Stimulated activated CD4-positive, alpha-beta T cell treated with anti-CD3 and anti-CD28 coated beads, Interleukin-12 subunit alpha, Interleukin-12 subunit beta, amount 100 ng/mL, for 48 hours (primary cell): ENCODE results near the gene ZNF516.

Source experiments
- DNase-seq, 3 donors: peaks; one replicate each; pipeline ENCODE4 v3.0.0-alpha.2; 2020; ENCODE audit warnings: low read depth in 2 of 3, low spot score in 1 of 3

ZNF516 gene

DNA sequence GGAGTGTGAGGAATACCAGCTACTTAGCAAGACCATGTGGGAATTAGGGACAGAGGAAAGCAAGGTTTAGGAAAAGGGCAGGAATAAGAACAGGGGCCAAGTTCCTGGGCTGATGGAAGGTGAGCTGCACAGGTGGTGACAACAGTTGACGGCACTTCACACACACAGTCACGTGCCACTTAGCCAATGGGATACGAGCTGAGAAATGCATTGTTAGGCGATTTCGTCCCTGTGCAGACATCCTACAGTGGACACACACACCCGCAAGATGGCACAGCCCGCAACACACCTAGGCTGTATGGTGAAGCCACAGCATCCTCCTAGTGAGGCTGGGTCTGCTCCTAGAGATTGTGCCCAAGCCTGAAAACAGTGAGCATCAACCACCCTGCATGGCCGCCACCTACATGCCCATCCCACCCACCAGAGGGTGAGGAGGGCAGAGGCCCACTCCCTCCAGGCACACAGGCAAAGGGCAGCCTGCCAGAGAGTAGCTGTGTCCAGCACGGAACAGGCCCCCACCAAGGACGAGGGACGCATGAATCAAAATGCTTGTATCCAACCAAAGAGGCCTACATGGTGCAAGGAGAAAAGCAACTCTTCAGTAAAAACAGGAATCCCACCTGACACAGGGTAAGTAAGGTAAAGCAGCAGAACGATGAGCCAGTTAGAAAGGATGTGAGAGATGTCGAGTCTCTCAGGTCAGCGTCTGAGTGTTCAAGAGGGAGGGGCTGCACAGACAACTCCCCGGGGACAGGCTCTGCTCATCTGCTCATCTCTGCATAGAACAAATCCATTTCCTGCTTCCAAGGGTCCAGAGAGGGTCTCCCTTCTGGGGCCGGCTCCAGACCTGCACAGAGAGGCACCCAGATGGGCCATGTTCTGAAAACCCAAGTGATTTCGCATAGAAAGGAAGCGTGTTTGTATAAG is 51.3 kb downstream of the ZNF516 start:
- no peak for DNase-seq

- no peak for DNase-seq
Observed at GRCh38 chr18:76442413-76443171, 52.5 kb downstream of the ZNF516 start.

DNA sequence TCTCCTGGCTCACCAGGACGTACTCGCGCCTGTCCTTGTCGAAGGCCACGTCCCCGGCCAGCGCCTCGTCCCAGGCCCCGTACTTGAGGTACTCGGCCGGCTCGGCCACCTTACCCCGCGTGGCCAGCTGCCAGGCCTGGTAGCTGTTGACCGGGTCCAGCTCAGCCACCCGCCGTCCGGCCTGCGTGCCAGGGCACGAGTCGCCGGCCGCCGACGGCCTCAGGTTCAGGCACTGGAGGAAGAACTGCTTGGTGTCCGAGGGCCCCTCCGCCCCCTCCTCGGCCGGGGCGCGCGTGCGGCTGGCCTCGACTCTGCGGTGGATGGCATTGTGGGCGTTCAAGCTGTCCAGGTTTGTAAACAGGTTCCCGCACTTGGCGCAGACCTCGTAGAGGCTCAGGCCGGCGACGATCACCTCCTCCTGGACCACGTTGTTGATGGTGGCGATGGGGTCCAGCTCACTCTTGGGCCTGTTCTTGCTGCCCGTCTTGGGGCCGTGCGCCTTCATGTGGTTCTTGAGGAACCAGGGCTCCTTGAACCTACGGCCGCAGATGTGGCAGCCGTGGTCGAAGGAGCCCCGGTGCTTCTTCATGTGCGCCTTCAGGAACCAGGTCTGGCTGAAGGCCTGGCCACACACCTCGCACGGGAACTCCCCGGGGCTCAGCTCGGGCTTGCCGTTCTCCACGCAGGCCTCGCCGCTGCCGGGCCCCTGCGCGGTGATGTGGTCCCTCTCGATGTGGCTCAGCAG is 53.2 kb downstream of the ZNF516 start:
- DNase-seq: no peak

DNA sequence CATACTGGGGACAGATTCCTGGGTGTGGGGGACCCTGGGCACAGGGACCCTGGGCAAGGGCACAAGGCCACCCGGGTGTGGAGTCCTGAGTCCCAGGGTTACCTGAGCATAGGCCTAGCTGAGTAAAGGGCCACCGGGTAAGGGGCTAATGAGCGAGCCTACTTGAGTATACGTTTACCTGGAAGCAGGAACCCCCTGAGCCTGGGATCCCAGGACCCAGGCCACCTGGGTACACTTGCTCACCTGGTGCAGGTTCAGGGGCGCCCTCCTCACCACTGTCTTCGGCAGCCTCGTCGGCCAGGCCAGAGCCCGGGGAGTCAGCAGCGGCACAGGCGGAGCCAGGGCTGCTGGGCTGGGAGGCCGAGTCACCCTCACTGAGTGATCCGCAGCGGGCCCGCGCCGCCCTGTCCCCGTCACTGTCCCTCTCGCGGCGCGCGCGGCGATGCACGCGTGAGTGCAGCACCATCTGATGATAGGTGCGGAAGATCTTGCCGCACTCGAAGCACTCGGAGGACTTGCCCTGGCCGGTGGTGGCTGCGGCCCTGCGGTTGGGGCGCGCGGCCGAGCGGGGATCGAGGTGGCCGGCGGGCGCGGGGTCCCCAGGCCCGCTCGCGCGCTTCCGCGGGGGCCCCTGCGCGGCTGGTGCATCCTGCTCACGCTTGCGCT is 53.9 kb downstream of the ZNF516 start:
- DNase-seq: no peak

DNA sequence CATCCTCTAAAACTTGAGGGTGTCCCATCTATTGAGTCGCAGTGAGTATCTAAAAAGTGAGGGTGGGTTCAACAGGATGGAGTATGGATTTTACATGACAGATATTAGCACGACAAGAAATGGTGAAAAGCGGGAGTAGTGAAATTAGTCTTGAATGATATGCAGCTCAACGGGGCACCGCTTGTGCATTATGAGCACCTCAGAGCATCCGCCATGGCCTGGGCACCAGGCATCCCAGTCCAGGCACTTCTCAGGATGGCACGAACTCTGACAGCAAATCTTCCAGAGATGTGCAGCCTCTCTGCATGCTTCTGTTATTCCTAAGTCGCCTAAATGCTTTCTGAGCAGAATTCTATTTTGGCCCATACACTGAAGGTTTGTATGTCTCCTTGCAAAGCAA is 57.1 kb downstream of the ZNF516 start:
- DNase-seq: no peak

GRCh38 chr18:76437011-76437410 is 58.0 kb downstream of the ZNF516 start:
- no peak for DNase-seq

DNA sequence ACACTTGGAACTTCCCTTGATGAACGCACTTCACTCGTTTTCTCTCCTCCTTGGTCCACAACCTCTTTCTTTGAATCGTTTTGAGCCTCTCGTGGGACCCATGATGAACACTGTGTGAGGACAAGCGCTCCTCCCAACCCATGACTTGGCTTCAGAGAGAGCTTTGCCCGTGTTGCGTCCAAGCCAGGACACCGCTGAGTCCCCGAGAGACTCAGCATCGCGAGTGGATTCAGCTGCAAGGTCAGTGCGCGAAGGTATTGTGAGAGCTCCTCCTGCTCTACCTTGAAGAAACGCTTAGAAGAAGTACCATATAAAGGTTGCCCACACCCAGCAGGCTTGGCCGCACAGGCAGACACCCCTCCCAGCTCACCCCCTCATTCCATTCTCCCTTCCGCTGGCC is 58.7 kb downstream of the ZNF516 start:
- no peak for DNase-seq

DNA sequence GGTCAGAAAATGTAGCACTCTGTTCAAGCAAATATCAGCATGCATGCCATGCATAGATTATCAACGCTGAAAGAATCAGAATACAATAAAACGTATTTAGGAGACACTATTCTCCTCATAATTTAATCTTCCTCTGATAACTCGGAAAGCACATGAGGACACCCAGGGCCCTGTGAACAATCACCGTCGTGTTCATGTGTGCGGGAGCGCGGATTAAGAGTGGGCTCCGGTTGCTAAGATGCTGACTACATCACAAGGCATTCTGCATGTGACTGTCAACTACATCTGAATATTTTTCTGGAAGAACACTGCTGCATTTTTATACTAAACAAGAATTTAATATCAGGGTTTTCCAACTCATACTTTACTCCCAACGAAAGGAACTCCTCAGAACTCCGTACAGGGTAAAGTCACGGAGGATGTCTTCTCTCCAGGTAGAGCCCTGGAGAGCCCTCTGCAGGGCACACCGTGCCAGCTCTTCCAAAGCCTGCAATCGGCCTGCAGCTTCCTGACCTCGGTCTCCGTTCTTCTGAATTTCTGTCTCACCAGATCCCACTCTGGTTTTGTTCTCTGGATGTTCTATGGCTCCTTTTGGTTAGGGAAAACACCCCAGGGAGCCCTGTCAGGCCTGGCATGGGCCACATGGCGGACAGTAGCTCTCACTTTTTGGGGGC is 59.6 kb downstream of the ZNF516 start:
- no peak for DNase-seq

DNA sequence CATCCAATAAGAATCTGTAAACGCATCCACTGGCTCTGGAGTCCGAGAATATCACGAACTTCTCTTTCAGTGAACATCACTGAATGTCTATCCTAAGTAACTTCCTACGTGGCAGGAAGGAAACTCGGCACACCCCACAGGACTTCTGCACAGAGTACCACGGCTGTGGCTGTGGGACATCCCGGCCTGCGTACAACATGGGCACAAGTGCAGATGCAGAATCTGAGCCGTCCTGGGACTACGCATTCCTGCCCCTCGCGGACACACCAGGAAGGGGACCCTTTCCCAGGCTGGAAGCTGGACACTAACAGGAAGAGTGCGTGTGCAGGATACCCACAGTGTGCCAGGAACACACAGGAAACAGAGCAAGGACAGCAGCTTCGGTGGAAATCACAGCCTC is 60.6 kb downstream of the ZNF516 start:
- no peak for DNase-seq

GRCh38 chr18:76433788-76434187 is 61.3 kb downstream of the ZNF516 start:
- DNase-seq: no peak

DNA sequence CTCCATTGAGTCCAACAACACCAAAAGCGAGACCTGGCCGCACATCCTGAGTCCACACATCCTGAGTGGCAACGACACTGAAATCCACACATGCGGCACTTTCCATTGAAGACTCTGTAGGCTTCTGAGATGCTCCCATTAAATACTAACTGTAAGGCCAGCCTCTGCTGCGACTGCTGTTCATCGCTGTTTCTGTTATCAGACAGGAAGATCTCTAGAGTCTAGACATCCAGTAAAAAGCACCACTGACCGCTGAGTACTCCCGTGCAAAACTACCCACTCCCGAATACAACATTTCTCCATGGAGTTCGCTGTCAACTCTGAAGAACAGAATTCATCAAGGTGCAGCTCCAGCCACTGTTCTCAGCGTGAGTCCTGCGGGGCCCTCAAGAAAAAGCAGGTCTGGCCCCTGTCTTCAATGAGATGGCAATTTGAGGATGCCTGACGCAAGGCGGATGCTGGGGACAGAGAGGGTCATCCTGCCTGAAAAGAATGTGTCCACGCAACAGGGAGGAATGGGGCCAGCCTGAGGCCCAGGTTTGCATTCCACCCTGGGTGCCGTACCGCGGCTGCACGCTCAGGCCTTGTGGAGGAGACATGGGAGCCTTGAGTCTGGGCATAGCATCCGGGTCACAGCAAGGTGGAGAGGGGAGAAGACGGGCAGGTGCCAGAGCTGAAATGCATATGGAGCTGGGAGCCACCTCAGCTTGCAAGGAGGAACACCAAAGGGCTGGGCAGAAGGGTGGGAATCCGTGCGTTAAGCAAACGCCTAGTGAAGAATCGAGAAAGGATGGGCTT is 61.9 kb downstream of the ZNF516 start:
- DNase-seq: no peak

DNA sequence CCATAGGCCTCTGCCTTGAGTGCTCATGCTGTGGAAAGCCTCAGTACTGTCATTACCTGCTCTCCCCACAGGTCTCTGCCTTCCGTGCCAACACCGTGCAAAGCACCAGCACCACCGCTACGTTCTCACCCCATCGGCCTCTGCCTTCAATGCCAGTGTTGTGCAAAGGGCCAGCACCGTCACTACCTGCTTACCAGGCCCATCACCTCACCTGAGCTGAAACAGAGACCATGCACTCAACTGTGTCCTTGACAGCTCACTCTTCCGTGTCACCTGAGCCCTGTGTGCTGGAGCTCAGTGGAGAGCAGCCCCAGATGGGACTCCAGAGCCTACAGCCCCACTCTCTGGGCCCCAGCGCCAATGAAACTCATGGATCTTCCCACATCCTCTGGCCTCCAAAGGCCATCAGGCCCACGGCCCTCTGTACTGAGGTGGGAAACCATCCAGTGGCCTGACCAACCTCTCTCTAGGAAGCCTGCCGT is 62.7 kb downstream of the ZNF516 start:
- no peak for DNase-seq

DNA sequence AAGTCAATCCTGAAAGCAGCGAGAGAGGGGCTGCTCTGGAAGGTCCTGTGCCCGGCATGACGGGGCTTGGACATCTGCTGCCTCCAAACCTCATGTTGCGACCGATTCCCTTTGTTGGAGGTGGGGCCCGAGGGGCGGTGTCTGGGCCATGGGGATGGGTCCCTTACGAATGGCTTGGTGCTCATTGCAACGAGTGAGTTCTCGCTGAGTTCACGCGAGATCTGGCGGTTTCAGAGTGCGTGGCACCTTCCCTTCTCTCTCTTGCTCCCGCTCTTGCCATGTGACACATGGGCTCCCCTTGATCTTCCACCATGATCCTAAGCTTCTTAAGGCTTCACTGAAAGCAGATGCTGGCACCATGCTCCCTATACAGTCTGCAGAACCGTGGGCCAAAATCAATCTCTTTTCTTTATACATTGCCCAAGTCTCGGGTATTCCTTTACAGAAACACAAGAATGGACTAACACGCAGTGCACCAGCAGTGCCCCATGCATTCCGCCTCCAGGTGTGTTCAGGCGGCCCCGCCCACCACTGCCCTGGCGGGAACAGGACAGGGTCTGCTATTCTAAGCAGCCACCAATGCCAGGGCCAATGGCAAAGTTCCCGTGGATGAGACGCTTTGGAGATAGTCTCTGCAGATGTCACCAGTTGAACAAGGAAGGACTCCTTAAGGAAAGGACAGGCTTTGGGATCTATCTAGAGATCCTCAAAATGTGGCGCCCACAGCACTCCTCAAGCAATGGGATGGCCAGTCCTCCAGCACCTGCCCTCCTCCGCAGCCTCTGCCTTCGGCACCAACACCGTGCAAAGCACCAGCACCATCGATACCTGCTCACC is 63.4 kb downstream of the ZNF516 start:
- no peak for DNase-seq

GRCh38 chr18:76430636-76431035 is 64.4 kb downstream of the ZNF516 start:
- DNase-seq: no peak

GRCh38 chr18:76429262-76430126 is 65.5 kb downstream of the ZNF516 start:
- DNase-seq: no peak

DNA sequence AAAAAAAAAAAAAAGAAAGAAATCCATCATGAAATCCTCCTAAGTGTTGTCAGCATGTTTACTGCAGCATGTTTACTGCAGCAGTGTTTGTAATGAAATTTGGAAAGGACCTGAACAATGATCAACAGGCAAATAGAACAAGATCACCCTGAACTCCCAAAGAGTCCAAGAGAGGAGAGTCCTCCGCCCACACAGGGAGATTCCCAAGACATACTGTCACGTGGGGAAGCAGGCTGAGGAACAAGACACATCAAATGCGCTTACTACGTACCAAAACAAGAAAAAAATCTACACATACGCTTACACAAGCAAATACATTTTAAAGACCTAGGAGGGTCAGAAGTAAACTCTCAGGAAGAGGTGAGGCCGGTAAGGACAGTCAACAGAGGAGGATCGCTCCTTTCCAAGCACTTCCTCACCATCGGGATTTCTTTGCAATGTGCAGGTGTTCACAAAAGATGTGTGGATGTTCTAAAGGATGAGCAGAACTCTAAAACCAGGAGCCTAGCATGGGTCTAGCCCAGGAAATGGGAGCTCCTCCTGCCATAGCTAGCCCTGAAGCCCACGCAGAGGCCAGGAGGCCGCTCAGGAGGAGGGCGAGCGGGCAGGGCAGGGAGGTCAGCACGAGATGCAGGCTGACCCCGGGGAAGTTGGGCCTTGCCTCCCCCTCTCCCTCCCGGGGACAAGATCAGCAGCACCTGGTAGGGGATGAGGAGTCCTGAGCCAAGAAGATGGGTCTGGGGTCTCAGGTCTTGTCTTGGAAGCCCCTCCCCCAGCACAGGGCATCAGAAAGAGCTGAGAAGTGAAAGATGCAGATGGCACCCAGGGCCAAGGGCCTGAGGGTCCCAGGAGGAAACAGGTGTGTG is 66.4 kb downstream of the ZNF516 start:
- DNase-seq: no peak
